Measurements from ENCODE around the gene APEH.

Gene APEH

GRCh38 chr3:49716169-49716568, 42.0 kb downstream of the APEH start:
- H3K9ac ChIP-seq (ENCODE audit: low read depth, low read length, poor library complexity, severe bottlenecking) = no peak overlapping the region
- peaks cover 17% of the 10 kb centered on the region for H3F3A ChIP-seq (ENCODE audit: low read depth)
- no peak overlapping the region for H3K4me2 ChIP-seq (ENCODE audit: low read depth, low read length, poor library complexity, severe bottlenecking)
- H3K36me3 ChIP-seq (ENCODE audit: insufficient read depth, low read length) = peaks cover 4% of the 10 kb centered on the region; the same call in 1 of the 2 replicates
- no peaks in the 10 kb centered on the region for H3K27me3 ChIP-seq (ENCODE audit: insufficient read depth, low read length, poor library complexity, severe bottlenecking)
- H4K20me1 ChIP-seq (ENCODE audit: insufficient read depth, low read length, poor library complexity, severe bottlenecking) = no peaks in the 10 kb centered on the region
- H3K4me3 ChIP-seq (ENCODE audit: low read length, poor library complexity, severe bottlenecking) = no peak overlapping the region
- H2AFZ ChIP-seq (ENCODE audit: low read length) = no peak overlapping the region
- no peaks in the 10 kb centered on the region for H3K9me2 ChIP-seq (replicated peaks; ENCODE audit: low read depth, low read length)
- no peak for TF ChIP-seq EZH2phosphoT487 (IDR thresholded peaks at IDR 0.05; ENCODE audit: borderline replicate concordance)
- H3K79me2 ChIP-seq (ENCODE audit: insufficient read depth, low read length) = no peaks in the 10 kb centered on the region; the same call in 1 of the 2 replicates
- H3K9me3 ChIP-seq (ENCODE audit: insufficient read depth, low read depth, low read length) = no peaks in the 10 kb centered on the region
- peaks cover 33% of the 10 kb centered on the region for H3K4me1 ChIP-seq (ENCODE audit: insufficient read depth, low read length, poor library complexity, severe bottlenecking)

DNA sequence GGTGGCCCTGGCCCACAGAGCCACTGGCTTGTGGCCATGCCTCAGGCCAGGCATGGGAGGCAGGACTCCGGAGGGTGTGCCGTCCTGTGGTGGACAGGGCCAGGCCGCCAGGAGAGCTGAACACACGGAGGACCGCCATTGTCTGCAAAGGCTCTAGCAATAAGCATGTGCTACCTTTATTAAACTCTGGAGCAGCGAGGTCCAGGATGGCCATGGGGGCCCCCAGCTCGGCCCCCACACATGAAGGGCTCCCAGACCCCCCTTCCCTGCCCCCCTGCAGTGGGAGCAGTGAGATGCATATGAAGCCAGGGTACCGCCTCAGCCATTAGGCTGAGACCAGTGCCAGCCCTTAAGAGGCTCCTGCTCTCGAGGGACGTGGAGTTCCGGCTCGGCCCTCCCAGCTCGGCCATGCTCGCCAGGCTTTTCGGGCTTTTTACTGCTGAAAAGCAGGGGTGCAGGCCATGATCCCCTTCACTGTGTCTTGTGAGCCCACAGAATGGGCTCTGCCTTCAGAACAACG, 42.6 kb downstream of the APEH start:
- H3K9ac ChIP-seq (ENCODE audit: low read depth, low read length, poor library complexity, severe bottlenecking) = no peak overlapping the region
- H3K9me2 ChIP-seq (replicated peaks; ENCODE audit: low read depth, low read length) = no peaks in the 10 kb centered on the region
- H2AFZ ChIP-seq (ENCODE audit: low read length) = no peak overlapping the region
- no peaks in the 10 kb centered on the region for H3K9me3 ChIP-seq (ENCODE audit: insufficient read depth, low read depth, low read length)
- H3F3A ChIP-seq (ENCODE audit: low read depth) = peaks cover 15% of the 10 kb centered on the region
- H3K79me2 ChIP-seq (ENCODE audit: insufficient read depth, low read length) = no peaks in the 10 kb centered on the region; the same call in 1 of the 2 replicates
- H3K27me3 ChIP-seq (ENCODE audit: insufficient read depth, low read length, poor library complexity, severe bottlenecking) = no peaks in the 10 kb centered on the region
- TF ChIP-seq EZH2phosphoT487 (IDR thresholded peaks at IDR 0.05; ENCODE audit: borderline replicate concordance) = no peak
- TF ChIP-seq, protein P1, sequence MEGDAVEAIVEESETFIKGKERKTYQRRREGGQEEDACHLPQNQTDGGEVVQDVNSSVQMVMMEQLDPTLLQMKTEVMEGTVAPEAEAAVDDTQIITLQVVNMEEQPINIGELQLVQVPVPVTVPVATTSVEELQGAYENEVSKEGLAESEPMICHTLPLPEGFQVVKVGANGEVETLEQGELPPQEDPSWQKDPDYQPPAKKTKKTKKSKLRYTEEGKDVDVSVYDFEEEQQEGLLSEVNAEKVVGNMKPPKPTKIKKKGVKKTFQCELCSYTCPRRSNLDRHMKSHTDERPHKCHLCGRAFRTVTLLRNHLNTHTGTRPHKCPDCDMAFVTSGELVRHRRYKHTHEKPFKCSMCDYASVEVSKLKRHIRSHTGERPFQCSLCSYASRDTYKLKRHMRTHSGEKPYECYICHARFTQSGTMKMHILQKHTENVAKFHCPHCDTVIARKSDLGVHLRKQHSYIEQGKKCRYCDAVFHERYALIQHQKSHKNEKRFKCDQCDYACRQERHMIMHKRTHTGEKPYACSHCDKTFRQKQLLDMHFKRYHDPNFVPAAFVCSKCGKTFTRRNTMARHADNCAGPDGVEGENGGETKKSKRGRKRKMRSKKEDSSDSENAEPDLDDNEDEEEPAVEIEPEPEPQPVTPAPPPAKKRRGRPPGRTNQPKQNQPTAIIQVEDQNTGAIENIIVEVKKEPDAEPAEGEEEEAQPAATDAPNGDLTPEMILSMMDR (conservative IDR thresholded peaks at IDR 0.05; ENCODE audit: low read length) = no peak
- H3K4me2 ChIP-seq (ENCODE audit: low read depth, low read length, poor library complexity, severe bottlenecking) = no peak overlapping the region
- peaks cover 8% of the 10 kb centered on the region; the same call in 1 of the 2 replicates for H3K36me3 ChIP-seq (ENCODE audit: insufficient read depth, low read length)
- no peak overlapping the region for H3K4me3 ChIP-seq (ENCODE audit: low read length, poor library complexity, severe bottlenecking)
- peaks cover 29% of the 10 kb centered on the region for H3K4me1 ChIP-seq (ENCODE audit: insufficient read depth, low read length, poor library complexity, severe bottlenecking)
- H4K20me1 ChIP-seq (ENCODE audit: insufficient read depth, low read length, poor library complexity, severe bottlenecking) = no peaks in the 10 kb centered on the region

- Histone ChIP-seq H3K4me3 (ENCODE audit: low read length, poor library complexity, severe bottlenecking) (no peak overlapping the region), H3K36me3 (ENCODE audit: insufficient read depth, low read length) (peaks cover 12% of the 10 kb centered on the region; the same call in 1 of the 2 replicates), H3K27me3 (ENCODE audit: insufficient read depth, low read length, poor library complexity, severe bottlenecking) (no peaks in the 10 kb centered on the region), H2AFZ (ENCODE audit: low read length) (no peak overlapping the region), H3K4me2 (ENCODE audit: low read depth, low read length, poor library complexity, severe bottlenecking) (no peak overlapping the region), H3K79me2 (ENCODE audit: insufficient read depth, low read length) (peaks cover 6% of the 10 kb centered on the region; the same call in 1 of the 2 replicates), H3K9ac (ENCODE audit: low read depth, low read length, poor library complexity, severe bottlenecking) (no peak overlapping the region), H3K4me1 (ENCODE audit: insufficient read depth, low read length, poor library complexity, severe bottlenecking) (peaks cover 22% of the 10 kb centered on the region), H3K9me3 (ENCODE audit: insufficient read depth, low read depth, low read length) (no peaks in the 10 kb centered on the region), H3K9me2 (replicated peaks; ENCODE audit: low read depth, low read length) (no peaks in the 10 kb centered on the region), H3F3A (ENCODE audit: low read depth) (peaks cover 8% of the 10 kb centered on the region), H4K20me1 (ENCODE audit: insufficient read depth, low read length, poor library complexity, severe bottlenecking) (peaks cover 2% of the 10 kb centered on the region)
- TF ChIP-seq, protein P1 (conservative IDR thresholded peaks at IDR 0.05; ENCODE audit: low read length) = no peak
- no peak for TF ChIP-seq EZH2phosphoT487 (IDR thresholded peaks at IDR 0.05; ENCODE audit: borderline replicate concordance)
Measured at GRCh38 chr3:49717211-49717958, 43.2 kb downstream of the APEH start.
